SK-N-SH treated with all-trans-retinoic acid at 6 μM for 48 hours (cell line): Measurements from ENCODE around the gene OR52E6.

ENCODE experiments used
- ATAC-seq: fragments of 200-7000 bp; cut with Tn5 transposase; 3 replicates; pipeline ENCODE4 v1.9.1; 2020; ENCODE audit warnings: mild to moderate bottlenecking, moderate library complexity
- ARNTL ChIP-seq: fragments of 450-650 bp; formaldehyde crosslinking; IDR thresholded peaks from 2 replicates; pipeline ENCODE4 v1.5.0; 2020; ENCODE audit warnings: low read depth, mild to moderate bottlenecking, moderate library complexity, borderline replicate concordance
- BACH2 ChIP-seq: fragments of 250-450 bp; sonication (Bioruptor Pico); IDR thresholded peaks from 2 replicates; pipeline ENCODE4 v1.9.0; 2021; ENCODE audit warnings: mild to moderate bottlenecking, borderline replicate concordance
- CREB5 ChIP-seq: fragments of 250-450 bp; sonication (Bioruptor Pico); IDR thresholded peaks from 2 replicates; pipeline ENCODE4 v1.5.1; 2020; ENCODE audit warnings: low read depth, mild to moderate bottlenecking, moderate library complexity
- CSDC2 ChIP-seq: fragments of 250-450 bp; sonication (Bioruptor Pico); IDR thresholded peaks from 2 replicates; pipeline ENCODE4 v1.5.0; 2020; ENCODE audit warnings: mild to moderate bottlenecking, moderate library complexity
- CSRNP3 ChIP-seq: fragments of 250-450 bp; sonication (Bioruptor Pico); IDR thresholded peaks from 2 replicates; pipeline ENCODE4 v1.5.1; 2021; ENCODE audit warnings: mild to moderate bottlenecking, moderate library complexity
- ESRRG ChIP-seq: fragments of 250-450 bp; sonication (Bioruptor Pico); IDR thresholded peaks from 2 replicates; pipeline ENCODE4 v1.6.1; 2021; ENCODE audit warnings: mild to moderate bottlenecking
- GLIS3 ChIP-seq: fragments of 250-450 bp; sonication (Bioruptor Pico); IDR thresholded peaks from 2 replicates; pipeline ENCODE4 v1.5.0; 2020; ENCODE audit warnings: mild to moderate bottlenecking, moderate library complexity
- ISL1 ChIP-seq: fragments of 250-450 bp; sonication (Bioruptor Pico); IDR thresholded peaks from 2 replicates; pipeline ENCODE4 v2.1.2; 2022; ENCODE audit warnings: mild to moderate bottlenecking, moderate library complexity
- PATZ1 ChIP-seq: fragments of 250-450 bp; sonication (Bioruptor Pico); IDR thresholded peaks from 2 replicates; pipeline ENCODE4 v1.8.0; 2020; ENCODE audit warnings: mild to moderate bottlenecking, moderate library complexity, borderline replicate concordance
- POU6F1 ChIP-seq: fragments of 250-450 bp; sonication (Bioruptor Pico); IDR thresholded peaks from 2 replicates; pipeline ENCODE4 v1.8.0; 2021; ENCODE audit warnings: low read depth, mild to moderate bottlenecking, moderate library complexity, borderline replicate concordance
- PPARA ChIP-seq: fragments of 250-450 bp; sonication (Bioruptor Pico); IDR thresholded peaks from 2 replicates; pipeline ENCODE4 v1.5.0; 2020; ENCODE audit warnings: mild to moderate bottlenecking, borderline replicate concordance
- RARB ChIP-seq: fragments of 250-450 bp; sonication (Bioruptor Pico); IDR thresholded peaks from 2 replicates; pipeline ENCODE4 v1.8.0; 2021; ENCODE audit warnings: mild to moderate bottlenecking, moderate library complexity
- TCF4 ChIP-seq: fragments of 250-450 bp; sonication (Bioruptor Pico); IDR thresholded peaks from 2 replicates; pipeline ENCODE4 v1.8.0; 2021; ENCODE audit warnings: mild to moderate bottlenecking, moderate library complexity, borderline replicate concordance
- TOX ChIP-seq: fragments of 250-450 bp; sonication (Bioruptor Pico); IDR thresholded peaks from 2 replicates; pipeline ENCODE4 v1.8.0; 2021; ENCODE audit warnings: mild to moderate bottlenecking, moderate library complexity, borderline replicate concordance
- TSHZ2 ChIP-seq: fragments of 250-450 bp; sonication (Bioruptor Pico); IDR thresholded peaks from 2 replicates; pipeline ENCODE4 v1.5.0; 2020; ENCODE audit warnings: mild to moderate bottlenecking, moderate library complexity
- ZC3H10 ChIP-seq: fragments of 250-450 bp; sonication (Bioruptor Pico); IDR thresholded peaks from 2 replicates; pipeline ENCODE4 v1.5.1; 2021; ENCODE audit warnings: mild to moderate bottlenecking, moderate library complexity
- ZFP3 ChIP-seq: fragments of 250-450 bp; sonication (Bioruptor Pico); IDR thresholded peaks from 2 replicates; pipeline ENCODE4 v1.5.0; 2020; ENCODE audit warnings: mild to moderate bottlenecking, moderate library complexity
- ZFP30 ChIP-seq: fragments of 450-650 bp; formaldehyde crosslinking; IDR thresholded peaks from 2 replicates; pipeline ENCODE4 v1.5.0; 2022; ENCODE audit warnings: mild to moderate bottlenecking, moderate library complexity
- ZNF565 ChIP-seq: fragments of 450-650 bp; formaldehyde crosslinking; conservative IDR thresholded peaks from 2 replicates; pipeline ENCODE4 v1.5.0; 2020; ENCODE audit warnings: low read depth, mild to moderate bottlenecking, moderate library complexity
- ZNF8 ChIP-seq: fragments of 450-650 bp; formaldehyde crosslinking; IDR thresholded peaks from 2 replicates; pipeline ENCODE4 v1.5.0; 2020; ENCODE audit warnings: mild to moderate bottlenecking, moderate library complexity

The OR52E6 gene

GRCh38 chr11:5815534-5815933, 26.2 kb downstream of the OR52E6 start:
- TF ChIP-seq ARNTL (CRISPR knock-in tag) (no peak), ZNF565 (CRISPR knock-in tag) (no peak), TSHZ2 (CRISPR knock-in tag) (no peak), PATZ1 (CRISPR knock-in tag) (no peak), POU6F1 (CRISPR knock-in tag) (no peak), CREB5 (no peak), TOX (CRISPR knock-in tag) (no peak), ZFP3 (CRISPR knock-in tag) (no peak), CSRNP3 (CRISPR knock-in tag) (no peak), GLIS3 (CRISPR knock-in tag) (no peak), TCF4 (CRISPR knock-in tag) (no peak), ZFP30 (CRISPR knock-in tag) (no peak), CSDC2 (CRISPR knock-in tag) (no peak), ZNF8 (CRISPR knock-in tag) (no peak), PPARA (CRISPR knock-in tag) (no peak), RARB (CRISPR knock-in tag) (no peak)
- ATAC-seq: no peak

GRCh38 chr11:5809905-5810795, 31.5 kb downstream of the OR52E6 start:
- ATAC-seq: no peak
- TF ChIP-seq ZNF8 (CRISPR knock-in tag): no peak
- TF ChIP-seq CSRNP3 (CRISPR knock-in tag): no peak
- TF ChIP-seq ZNF565 (CRISPR knock-in tag): no peak
- TF ChIP-seq POU6F1 (CRISPR knock-in tag): no peak
- no peak for TF ChIP-seq CREB5
- TF ChIP-seq ESRRG: no peak
- no peak for TF ChIP-seq RARB (CRISPR knock-in tag)
- no peak for TF ChIP-seq PATZ1 (CRISPR knock-in tag)
- no peak for TF ChIP-seq CSDC2 (CRISPR knock-in tag)
- no peak for TF ChIP-seq TCF4 (CRISPR knock-in tag)
- no peak for TF ChIP-seq GLIS3 (CRISPR knock-in tag)
- no peak for TF ChIP-seq PPARA (CRISPR knock-in tag)
- TF ChIP-seq ISL1 (CRISPR knock-in tag): no peak
- TF ChIP-seq ZFP3 (CRISPR knock-in tag): no peak
- TF ChIP-seq ARNTL (CRISPR knock-in tag): no peak
- TF ChIP-seq ZC3H10: no peak
- TF ChIP-seq TOX (CRISPR knock-in tag): no peak
- no peak for TF ChIP-seq BACH2 (CRISPR knock-in tag)
